ENCODE results near the gene STIM1.

The STIM1 gene

GRCh38 chr11:3927129-3927796 lies 71.8 kb downstream of the STIM1 start:
- no peak for TF ChIP-seq CTCF (IDR thresholded peaks at IDR 0.05)
- no peak overlapping the region for H3K27ac ChIP-seq
- no peak overlapping the region for H3K4me3 ChIP-seq
- DNase-seq (ENCODE audit: low spot score): no peak

GRCh38 chr11:3929232-3929631 lies 73.8 kb downstream of the STIM1 start:
- Histone ChIP-seq H3K27ac (no peak overlapping the region), H3K4me3 (no peak overlapping the region)
- no peak for DNase-seq (ENCODE audit: low spot score)
- no peak for TF ChIP-seq CTCF (IDR thresholded peaks at IDR 0.05)

- no peak for TF ChIP-seq CTCF (IDR thresholded peaks at IDR 0.05)
- Histone ChIP-seq H3K4me3 (no peak overlapping the region), H3K27ac (no peak overlapping the region)
- no peak for DNase-seq (ENCODE audit: low spot score)
These were observed 74.2 kb downstream of the STIM1 start for GRCh38 chr11:3929649-3930048.

GRCh38 chr11:3932698-3933097 lies 77.2 kb downstream of the STIM1 start:
- H3K27ac ChIP-seq: no peak overlapping the region
- no peak for DNase-seq (ENCODE audit: low spot score)
- TF ChIP-seq CTCF (IDR thresholded peaks at IDR 0.05): no peak
- H3K4me3 ChIP-seq: no peak overlapping the region

GRCh38 chr11:3933165-3933628 lies 77.7 kb downstream of the STIM1 start:
- Histone ChIP-seq H3K27ac (no peak overlapping the region), H3K4me3 (no peak overlapping the region)
- DNase-seq (ENCODE audit: low spot score): no peak
- no peak for TF ChIP-seq CTCF (IDR thresholded peaks at IDR 0.05)

- H3K4me3 ChIP-seq: no peak overlapping the region
- no peak overlapping the region for H3K27ac ChIP-seq
- no peak for DNase-seq (ENCODE audit: low spot score)
- no peak for TF ChIP-seq CTCF (IDR thresholded peaks at IDR 0.05)
These were observed 79.2 kb downstream of the STIM1 start for GRCh38 chr11:3934658-3935057.

- no peak for TF ChIP-seq CTCF (IDR thresholded peaks at IDR 0.05)
- no peak overlapping the region for H3K4me3 ChIP-seq
- H3K27ac ChIP-seq: no peak overlapping the region
- DNase-seq (ENCODE audit: low spot score): no peak
These were observed 81.1 kb downstream of the STIM1 start for GRCh38 chr11:3936517-3936916.

All from coronary artery (tissue), 2 donors.